Gastrocnemius medialis (tissue), 4 donors: Measurements from ENCODE around the gene RASGEF1B. TPM values are rescaled to one million over a fixed set of nuclear protein-coding genes. Genes with fewer than 3 reads are reported as not detected.

Experiments
- ATAC-seq, 2 donors: fragments of 150-250 bp; one replicate each; pipeline ENCODE4 v1.9.1; 2016
- DNase-seq, 2 donors: peaks; one replicate each; pipeline ENCODE4 v3.0.0-alpha.2; 2019
- H3K27ac ChIP-seq, 4 donors: fragments of 200-600 bp; sonication (generic); 1 replicate in 1 of 4; 2 replicates in 3 of 4; pipeline ENCODE4 v1.5.1; 2016 to 2018; ENCODE audit warnings: mild to moderate bottlenecking in 2 of 4, moderate library complexity in 1 of 4
- H3K27me3 ChIP-seq, 3 donors: fragments of 200-600 bp; sonication (generic) in 2 of 3; 1 replicate in 1 of 3; 2 replicates in 2 of 3; pipeline versions ENCODE4 v1.5.1 to v1.6.0; 2016 to 2019; ENCODE audit warnings: mild to moderate bottlenecking in 1 of 3, moderate library complexity in 1 of 3
- H3K36me3 ChIP-seq, 2 donors: fragments of 200-600 bp; sonication (generic) in 1 of 2; one replicate each; pipeline ENCODE4 v1.5.1; 2017 to 2018
- H3K4me1 ChIP-seq, 2 donors: fragments of 200-600 bp; sonication (generic) in 1 of 2; one replicate each; pipeline ENCODE4 v1.5.1; 2016 to 2017; ENCODE audit warnings: mild to moderate bottlenecking in 2 of 2
- H3K4me3 ChIP-seq, 4 donors: fragments of 200-600 bp; sonication (generic) in 3 of 4; 1 replicate in 1 of 4; 2 replicates in 3 of 4; pipeline ENCODE4 v1.5.1; 2016 to 2019; ENCODE audit warnings: mild to moderate bottlenecking in 2 of 4
- H3K9me3 ChIP-seq, 3 donors: fragments of 200-600 bp; sonication (generic) in 2 of 3; 1 replicate in 1 of 3; 2 replicates in 2 of 3; pipeline ENCODE4 v1.5.1; 2016 to 2019
- POLR2A ChIP-seq, 2 donors: fragments of 450-650 bp; IDR thresholded peaks; one replicate each; pipeline ENCODE4 v1.6.1; 2017; ENCODE audit warnings: antibody characterized with exemption in 2 of 2, mild to moderate bottlenecking in 2 of 2, moderate library complexity in 2 of 2
- in situ Hi-C, 4 donors: fragments of 200-750 bp; cut with MboI; loops; one replicate each; pipeline versions ENCODE4 v1.15.0 to v1.8.0; 2017; ENCODE audit warnings: low sequenced_read_pairs in 4 of 4
- intact Hi-C: fragments of 100-400 bp; cut with DNase I; formaldehyde crosslinking; loops from one replicate; pipeline ENCODE4 v1.15.1; 2023; ENCODE audit warnings: low total_unique reads
- total RNA-seq, 4 donors: library from RNA; depleted of rRNA; stranded (reverse); fragments of >200 nt; gene quantifications; one replicate each; pipeline versions ENCODE4 v1.1.0 to v1.2.3, GENCODE V29; 2016
- TF ChIP-seq, protein P1 (sequence below), 5 experiments: fragments of 450-650 bp in 3 of 5; fragments of 200-600 bp in 2 of 5; sonication (generic) in 2 of 5; IDR thresholded peaks in 4 of 5; conservative IDR thresholded peaks in 1 of 5; 1 replicate in 4 of 5; 2 replicates in 1 of 5; pipeline ENCODE4 v1.5.1; 2016 to 2019; ENCODE audit warnings: antibody characterized with exemption in 5 of 5, mild to moderate bottlenecking in 3 of 5, moderate library complexity in 3 of 5

Gene RASGEF1B
- total RNA-seq, 4 donors from 2014 or later = 1.9 to 6.0 (median 5.2) TPM

DNA sequence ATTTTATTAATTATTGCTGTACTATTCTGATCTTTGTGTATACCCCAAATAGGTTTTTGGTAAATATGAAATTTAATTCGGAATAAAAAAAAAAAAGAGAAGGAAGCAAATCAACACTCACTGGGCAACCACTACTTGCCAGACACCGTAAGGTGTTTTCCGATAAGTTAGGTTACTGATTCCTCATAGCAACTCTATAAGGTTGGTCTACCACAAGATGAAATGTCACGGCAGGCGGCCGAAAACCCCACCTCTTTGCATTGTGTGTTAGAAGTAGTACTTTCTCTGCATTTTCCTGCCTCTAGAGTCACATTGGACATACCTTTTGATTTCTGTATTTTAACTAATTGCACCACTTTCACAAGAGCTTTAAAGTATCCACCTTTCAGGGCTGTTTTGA, 44.5 kb upstream of the RASGEF1B start:
- TF ChIP-seq POLR2A (IDR thresholded peaks at IDR 0.05) = no peak
- TF ChIP-seq, protein P1, sequence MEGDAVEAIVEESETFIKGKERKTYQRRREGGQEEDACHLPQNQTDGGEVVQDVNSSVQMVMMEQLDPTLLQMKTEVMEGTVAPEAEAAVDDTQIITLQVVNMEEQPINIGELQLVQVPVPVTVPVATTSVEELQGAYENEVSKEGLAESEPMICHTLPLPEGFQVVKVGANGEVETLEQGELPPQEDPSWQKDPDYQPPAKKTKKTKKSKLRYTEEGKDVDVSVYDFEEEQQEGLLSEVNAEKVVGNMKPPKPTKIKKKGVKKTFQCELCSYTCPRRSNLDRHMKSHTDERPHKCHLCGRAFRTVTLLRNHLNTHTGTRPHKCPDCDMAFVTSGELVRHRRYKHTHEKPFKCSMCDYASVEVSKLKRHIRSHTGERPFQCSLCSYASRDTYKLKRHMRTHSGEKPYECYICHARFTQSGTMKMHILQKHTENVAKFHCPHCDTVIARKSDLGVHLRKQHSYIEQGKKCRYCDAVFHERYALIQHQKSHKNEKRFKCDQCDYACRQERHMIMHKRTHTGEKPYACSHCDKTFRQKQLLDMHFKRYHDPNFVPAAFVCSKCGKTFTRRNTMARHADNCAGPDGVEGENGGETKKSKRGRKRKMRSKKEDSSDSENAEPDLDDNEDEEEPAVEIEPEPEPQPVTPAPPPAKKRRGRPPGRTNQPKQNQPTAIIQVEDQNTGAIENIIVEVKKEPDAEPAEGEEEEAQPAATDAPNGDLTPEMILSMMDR (IDR thresholded peaks at IDR 0.05 in 4 of 5, conservative IDR thresholded peaks at IDR 0.05 in 1 of 5) = no peak
- DNase-seq (no peak), ATAC-seq (no peak)
- Histone ChIP-seq H3K27me3 (no peaks in the 10 kb centered on the region), H3K27ac (no peak overlapping the region), H3K4me3 (no peak overlapping the region), H3K36me3 (no peaks in the 10 kb centered on the region), H3K4me1 (peaks cover 0 to 3% of the 10 kb centered on the region in 2 donors), H3K9me3 (no peaks in the 10 kb centered on the region)
- intact Hi-C loops = no loop called here
- in situ Hi-C loops = no loop called here

DNA sequence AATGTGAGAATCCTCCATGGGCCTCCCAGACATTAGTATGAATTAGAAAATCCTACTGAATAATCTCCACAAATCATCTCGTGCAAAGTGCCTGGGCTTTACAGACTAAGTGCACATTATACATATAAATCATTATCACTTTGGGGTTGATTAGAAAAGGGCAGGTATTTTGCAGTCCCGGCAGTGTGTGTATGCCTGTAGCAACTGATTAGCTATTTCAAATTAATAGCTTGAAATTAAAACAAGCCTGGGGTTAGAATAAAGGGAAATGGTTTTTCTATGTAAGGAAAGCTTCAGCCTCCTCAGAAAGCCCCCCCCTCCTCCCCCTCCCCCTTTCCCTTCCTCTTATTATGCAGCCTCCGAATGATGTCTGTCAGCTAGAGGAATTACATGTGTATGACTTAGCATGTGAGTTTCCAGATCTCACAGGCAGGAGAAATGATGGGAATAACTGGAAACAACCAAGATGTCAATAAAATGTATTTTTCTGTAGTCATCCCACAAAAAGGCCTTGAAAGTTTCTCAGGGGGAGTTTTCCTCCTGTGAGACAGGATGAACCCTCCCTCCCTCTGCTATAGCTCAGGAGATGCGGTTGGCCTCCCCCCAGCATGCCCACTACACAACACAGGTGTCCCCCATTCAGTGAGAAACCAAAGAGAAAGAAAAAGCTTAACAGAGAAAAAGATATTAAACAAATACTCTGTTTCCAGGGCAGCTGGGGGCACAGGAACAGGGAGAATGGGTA, 41.2 kb upstream of the RASGEF1B start:
- Histone ChIP-seq H3K27ac (no peak overlapping the region), H3K9me3 (no peaks in the 10 kb centered on the region), H3K4me3 (no peak overlapping the region), H3K27me3 (no peaks in the 10 kb centered on the region), H3K4me1 (peaks cover 0 to 3% of the 10 kb centered on the region in 2 donors), H3K36me3 (no peaks in the 10 kb centered on the region)
- intact Hi-C loops = no loop called here
- ATAC-seq = no peak
- DNase-seq = no peak
- TF ChIP-seq, protein P1 (IDR thresholded peaks at IDR 0.05 in 4 of 5, conservative IDR thresholded peaks at IDR 0.05 in 1 of 5) = no peak
- no peak for TF ChIP-seq POLR2A (IDR thresholded peaks at IDR 0.05)
- in situ Hi-C loops = no loop called here

DNA sequence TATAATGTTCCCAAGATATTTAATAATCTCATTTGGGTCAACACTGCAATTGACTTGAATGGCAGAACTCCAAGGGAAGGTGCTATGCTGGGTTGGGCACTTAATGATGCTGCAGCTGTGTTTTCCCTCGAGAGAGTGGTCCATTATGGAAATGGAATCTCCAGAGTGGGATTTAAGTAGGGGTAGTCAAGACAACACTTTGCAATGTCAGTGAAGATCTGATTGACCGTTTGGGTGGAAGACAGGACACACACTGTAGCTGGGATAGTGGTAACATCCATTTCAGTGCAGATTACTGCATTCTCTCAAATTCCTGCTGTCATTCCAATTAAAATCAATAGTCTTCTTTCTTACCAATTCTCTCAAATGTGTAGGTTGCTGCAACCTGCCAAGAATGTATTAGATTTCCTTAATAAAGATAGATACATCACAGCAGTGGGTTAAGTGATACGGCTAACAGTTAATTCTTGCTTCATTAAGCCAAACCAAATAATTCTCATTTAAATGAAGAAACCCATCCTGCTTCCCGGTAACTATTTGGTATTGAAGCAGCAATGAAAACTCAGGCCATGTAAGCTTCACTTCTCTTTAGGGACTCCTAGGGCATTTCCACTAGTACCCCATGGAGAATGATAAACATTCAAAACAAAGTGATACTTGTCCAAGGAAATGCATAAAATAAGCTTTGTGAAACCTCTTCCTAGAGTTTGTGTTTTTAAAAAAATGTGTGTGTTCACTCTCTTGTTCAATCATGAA, 40.5 kb upstream of the RASGEF1B start:
- Histone ChIP-seq H3K9me3 (no peaks in the 10 kb centered on the region), H3K27me3 (no peaks in the 10 kb centered on the region), H3K36me3 (no peaks in the 10 kb centered on the region), H3K4me3 (no peak overlapping the region), H3K27ac (no peak overlapping the region), H3K4me1 (peaks cover 0 to 3% of the 10 kb centered on the region in 2 donors)
- TF ChIP-seq, protein P1 (IDR thresholded peaks at IDR 0.05 in 4 of 5, conservative IDR thresholded peaks at IDR 0.05 in 1 of 5) = no peak
- no peak for TF ChIP-seq POLR2A (IDR thresholded peaks at IDR 0.05)
- intact Hi-C loops = no loop called here
- DNase-seq (no peak), ATAC-seq (no peak)
- in situ Hi-C loops = no loop called here

DNA sequence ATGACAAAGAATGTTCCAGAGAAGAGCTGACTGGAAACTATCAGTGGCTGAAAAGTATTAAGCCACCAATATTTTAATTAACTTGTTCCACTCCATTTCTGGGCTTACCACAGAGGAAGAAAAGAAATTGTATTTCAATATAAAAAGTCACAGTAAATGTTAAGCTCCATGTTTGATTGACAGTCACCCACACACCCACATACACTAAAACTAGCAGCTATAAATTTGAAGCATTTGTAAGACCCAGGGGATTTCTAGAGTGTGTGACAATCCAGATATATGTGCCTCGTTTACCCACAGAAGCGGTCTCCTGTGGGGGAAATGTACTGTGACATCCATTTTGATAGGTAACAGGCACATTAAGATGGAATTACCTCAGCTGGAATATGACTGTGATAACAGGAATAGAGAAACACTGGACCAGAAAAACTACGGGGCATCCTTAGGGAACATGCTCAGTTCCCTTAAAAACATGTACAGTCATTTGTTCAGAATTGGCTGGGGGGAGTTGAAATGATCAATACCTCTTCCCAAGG, 39.0 kb upstream of the RASGEF1B start:
- H3K27me3 ChIP-seq = no peaks in the 10 kb centered on the region
- no peaks in the 10 kb centered on the region for H3K4me1 ChIP-seq
- intact Hi-C loops (no loop called here), in situ Hi-C loops (no loop called here)
- H3K9me3 ChIP-seq = no peaks in the 10 kb centered on the region
- no peak for DNase-seq
- no peak overlapping the region for H3K27ac ChIP-seq
- H3K36me3 ChIP-seq = no peaks in the 10 kb centered on the region
- ATAC-seq = no peak
- no peak overlapping the region for H3K4me3 ChIP-seq
- no peak for TF ChIP-seq POLR2A (IDR thresholded peaks at IDR 0.05)
- TF ChIP-seq, protein P1 (IDR thresholded peaks at IDR 0.05 in 4 of 5, conservative IDR thresholded peaks at IDR 0.05 in 1 of 5) = no peak
